H54 (cell line): Measurements from ENCODE around the gene SNX32.
"Not testable (repeated sequence)": the region's sequence is repeated elsewhere in the genome, so short reads cannot be mapped to it uniquely, and the experiment has no call there.

ENCODE experiments used
- DNase-seq: peaks from one replicate; pipeline ENCODE4 v3.0.0; 2011; ENCODE audit warnings: low spot score, mixed read lengths; ENCODE audit not compliant: insufficient read length
- FAIRE-seq: peaks from 3 replicates; lab custom pipeline; 2011; peaks lifted over from hg19 to GRCh38; lab: Jason Lieb, UNC
- POLR2A ChIP-seq: IDR thresholded peaks from 2 replicates; pipeline ENCODE4 v1.6.1; 2011; ENCODE audit warnings: low read depth, mild to moderate bottlenecking, low read length

Gene SNX32

GRCh38 chr11:65829459-65829858 is 4.3 kb upstream of the SNX32 start:
- no peak for TF ChIP-seq POLR2A
- DNase-seq (no peak), FAIRE-seq (no peak)

DNA sequence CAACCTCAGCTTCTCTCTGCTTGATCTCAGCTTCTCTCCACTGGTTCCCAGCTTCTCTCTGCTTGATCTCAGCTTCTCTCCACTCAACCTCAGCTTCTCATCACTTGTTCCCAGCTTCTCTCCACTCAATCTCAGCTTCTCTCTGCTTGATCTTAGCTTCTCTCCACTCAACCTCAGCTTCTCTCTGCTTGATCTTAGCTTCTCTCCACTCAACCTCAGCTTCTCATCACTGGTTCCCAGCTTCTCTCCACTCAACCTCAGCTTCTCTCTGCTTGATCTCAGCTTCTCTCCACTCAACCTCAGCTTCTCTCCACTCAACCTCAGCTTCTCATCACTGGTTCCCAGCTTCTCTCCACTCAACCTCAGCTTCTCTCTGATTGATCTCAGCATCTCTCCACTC is 1.5 kb upstream of the SNX32 start:
- not testable (repeated sequence) for FAIRE-seq, DNase-seq

DNA sequence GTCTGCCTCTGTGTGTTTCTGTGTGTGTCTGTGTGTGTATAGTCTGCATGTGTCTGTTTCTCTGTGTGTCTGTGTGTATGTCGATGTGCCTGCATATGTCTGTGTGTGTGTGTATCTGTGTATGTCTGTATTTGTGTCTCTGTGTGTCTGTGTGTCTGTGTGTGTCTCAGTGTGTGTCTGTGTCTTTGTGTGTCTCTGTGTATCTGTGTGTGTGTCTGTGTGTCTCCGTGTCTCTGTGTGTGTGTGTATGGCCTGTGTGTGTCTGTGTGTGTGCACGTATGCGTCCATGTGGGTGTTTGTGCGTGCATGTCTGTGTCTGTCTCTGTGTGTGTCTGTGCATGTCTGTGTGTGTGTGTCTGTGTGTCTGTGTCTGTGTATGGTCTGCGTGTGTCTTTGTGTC is 439 bp downstream of the SNX32 start:
- FAIRE-seq (no peak), DNase-seq (no peak)
- TF ChIP-seq POLR2A: no peak

- no peak for TF ChIP-seq POLR2A
- FAIRE-seq: no peak
- DNase-seq: no peak
These were observed 8.4 kb downstream of the SNX32 start for GRCh38 chr11:65842144-65842543.

DNA sequence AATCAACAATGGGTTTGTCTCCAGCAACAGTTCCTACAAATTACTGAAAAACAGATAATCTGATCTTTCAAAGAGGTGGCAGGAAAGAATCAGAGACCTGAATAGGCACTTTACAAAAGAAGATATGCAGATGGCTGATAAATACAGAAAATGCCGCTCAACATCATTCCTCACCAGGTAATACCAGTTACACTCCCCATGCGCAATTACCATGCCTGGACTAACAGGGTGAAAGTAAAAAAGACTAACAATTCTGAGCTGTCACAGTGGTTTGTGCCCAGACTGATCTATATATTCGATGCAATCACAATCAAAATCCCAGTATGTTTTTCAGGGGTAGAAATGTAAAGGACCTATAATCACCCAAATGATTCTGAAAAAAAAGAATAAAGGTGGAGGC is 10.0 kb downstream of the SNX32 start:
- FAIRE-seq (no peak), DNase-seq (no peak)
- TF ChIP-seq POLR2A: no peak

GRCh38 chr11:65844231-65844872 is 10.6 kb downstream of the SNX32 start:
- FAIRE-seq: no peak
- no peak for DNase-seq
- TF ChIP-seq POLR2A: no peak

DNA sequence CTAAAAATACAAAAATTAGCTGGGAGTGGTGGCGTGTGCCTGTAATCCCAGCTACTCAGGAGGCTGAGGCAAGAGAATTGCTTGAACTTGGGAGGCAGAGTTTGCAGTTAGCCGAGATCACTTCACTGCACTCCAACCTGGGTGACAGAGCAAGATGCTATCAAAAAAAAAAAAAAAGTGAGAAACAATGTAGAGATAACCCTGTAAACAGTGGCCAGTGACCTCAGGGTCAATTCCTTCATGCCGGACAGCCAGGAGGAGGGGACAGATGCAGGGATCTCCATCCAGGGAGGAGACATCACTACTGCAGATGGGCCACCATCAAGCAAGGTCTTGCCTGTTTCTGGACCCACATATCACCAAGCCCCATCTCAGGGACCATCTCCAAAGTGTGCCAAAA is 14.0 kb downstream of the SNX32 start:
- no peak for DNase-seq
- FAIRE-seq: no peak
- no peak for TF ChIP-seq POLR2A

- not testable (repeated sequence) for FAIRE-seq, DNase-seq
These were observed 14.9 kb downstream of the SNX32 start for GRCh38 chr11:65848693-65849092.

- DNase-seq: no peak
- TF ChIP-seq POLR2A: no peak
- no peak for FAIRE-seq
These were observed 15.6 kb downstream of the SNX32 start for GRCh38 chr11:65849366-65849765.

DNA sequence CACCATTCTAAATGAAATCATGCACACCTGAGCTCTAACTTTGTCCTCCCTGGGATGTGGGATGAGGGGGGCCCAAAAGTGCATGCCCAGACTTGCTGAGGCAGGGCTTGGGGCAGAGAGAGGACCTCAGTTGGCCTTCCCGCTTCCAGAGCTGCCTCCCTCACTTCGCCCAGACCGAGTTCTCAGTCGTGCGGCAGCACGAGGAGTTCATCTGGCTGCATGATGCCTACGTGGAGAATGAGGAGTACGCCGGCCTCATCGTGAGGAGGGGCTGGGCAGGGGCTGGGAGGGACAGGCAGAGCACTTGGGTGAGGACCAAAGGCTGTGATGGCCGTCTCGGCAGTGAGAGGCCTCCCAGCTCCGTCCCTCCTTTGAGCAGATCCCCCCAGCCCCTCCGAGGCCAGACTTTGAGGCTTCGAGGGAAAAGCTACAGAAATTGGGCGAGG is 16.0 kb downstream of the SNX32 start:
- no peak for TF ChIP-seq POLR2A
- FAIRE-seq (no peak), DNase-seq (no peak)

DNA sequence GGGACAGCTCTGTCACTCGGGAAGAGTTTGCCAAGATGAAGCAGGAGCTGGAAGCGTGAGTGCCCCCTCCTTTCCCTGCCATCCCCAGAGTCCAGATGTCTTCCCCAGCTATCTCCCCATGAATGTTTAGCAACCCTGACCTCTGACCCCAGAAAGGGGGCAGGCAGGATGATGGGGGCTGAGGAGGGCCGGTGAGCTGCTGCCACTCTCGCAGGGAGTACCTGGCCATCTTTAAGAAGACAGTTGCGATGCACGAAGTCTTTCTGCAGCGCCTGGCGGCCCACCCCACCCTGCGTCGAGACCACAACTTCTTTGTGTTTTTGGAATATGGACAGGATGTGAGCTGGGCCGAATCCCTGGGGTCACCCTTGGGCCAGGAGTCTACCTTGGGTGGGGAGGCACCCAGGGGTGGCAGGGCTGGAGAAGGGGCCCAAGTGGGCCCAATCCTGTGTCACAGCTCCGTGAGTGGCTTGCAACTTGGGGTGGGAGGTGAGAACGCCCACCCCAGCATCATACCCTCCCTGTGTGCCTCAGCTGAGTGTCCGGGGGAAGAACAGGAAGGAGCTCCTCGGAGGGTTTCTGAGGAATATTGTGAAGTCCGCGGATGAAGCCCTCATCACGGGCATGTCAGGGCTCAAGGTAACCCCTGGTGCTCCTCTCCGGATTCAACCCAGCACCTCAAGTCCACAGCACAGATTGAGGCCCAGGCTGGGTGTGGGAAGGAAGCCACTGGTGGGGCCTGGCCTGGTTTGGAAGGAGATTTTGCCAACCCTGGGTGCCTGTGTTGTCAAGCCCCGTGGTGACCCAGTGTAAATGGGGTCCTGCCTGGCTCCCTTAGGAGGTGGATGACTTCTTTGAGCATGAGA is 16.7 kb downstream of the SNX32 start:
- DNase-seq (no peak), FAIRE-seq (no peak)
- no peak for TF ChIP-seq POLR2A

DNA sequence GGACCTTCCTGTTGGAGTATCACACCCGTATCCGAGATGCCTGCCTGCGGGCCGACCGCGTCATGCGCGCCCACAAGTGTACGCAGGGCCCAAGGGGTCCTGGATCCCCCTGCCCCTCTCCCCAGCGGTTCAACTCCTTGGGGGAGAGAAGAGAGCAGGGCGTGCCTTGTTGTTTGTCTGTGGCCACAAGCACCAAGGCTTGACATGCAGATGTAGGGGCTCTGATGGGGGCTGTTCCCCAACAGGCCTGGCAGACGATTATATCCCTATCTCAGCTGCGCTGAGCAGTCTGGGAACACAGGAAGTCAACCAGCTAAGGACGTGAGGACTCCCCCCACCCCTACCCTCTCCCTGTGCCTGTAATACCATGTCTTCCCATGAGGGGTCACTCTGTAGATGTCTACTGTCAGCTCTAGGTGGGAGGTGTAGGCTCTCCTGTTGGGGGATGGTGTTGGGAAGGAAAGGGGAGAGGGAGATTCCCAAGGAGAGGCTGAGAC is 17.4 kb downstream of the SNX32 start:
- FAIRE-seq (no peak), DNase-seq (no peak)
- TF ChIP-seq POLR2A: no peak

- FAIRE-seq (no peak), DNase-seq (no peak)
These were observed 18.2 kb downstream of the SNX32 start for GRCh38 chr11:65851811-65852507.

DNA sequence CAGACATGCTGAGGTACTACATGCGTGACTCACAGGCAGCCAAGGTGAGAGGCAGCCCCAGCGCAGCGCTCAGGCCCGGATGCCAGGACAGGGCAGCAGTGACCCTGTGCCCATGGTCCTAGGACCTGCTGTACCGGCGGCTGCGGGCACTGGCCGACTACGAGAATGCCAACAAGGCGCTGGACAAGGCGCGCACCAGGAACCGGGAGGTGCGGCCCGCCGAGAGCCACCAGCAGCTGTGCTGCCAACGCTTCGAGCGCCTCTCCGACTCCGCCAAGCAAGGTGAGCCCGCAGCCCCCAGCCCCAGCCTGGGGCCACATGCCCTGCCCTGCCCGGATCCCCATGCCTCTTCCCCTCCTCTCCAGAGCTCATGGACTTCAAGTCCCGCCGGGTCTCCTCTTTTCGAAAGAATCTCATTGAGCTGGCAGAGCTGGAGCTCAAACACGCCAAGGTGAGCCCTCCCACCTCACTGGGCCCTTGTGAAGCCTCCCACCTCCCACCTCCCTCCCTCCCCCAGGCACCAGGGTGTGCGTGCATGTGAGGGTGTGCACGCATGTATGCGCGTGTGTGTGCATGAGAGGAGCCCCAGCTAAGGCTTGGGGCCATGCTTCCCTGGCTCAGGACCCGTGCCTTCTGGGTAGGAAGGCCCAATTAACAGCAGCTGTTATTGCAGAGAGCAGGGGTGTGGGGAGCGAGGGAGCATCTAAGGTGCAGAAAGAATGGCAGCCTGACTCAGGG is 18.9 kb downstream of the SNX32 start:
- FAIRE-seq (no peak), DNase-seq (no peak)
- TF ChIP-seq POLR2A: no peak

More at GRCh38 chr11:65851811-65852507, 18.2 kb downstream of the SNX32 start:
- TF ChIP-seq POLR2A: no peak
